Glutamatergic neuron (in vitro differentiated cells): ENCODE results near the gene WDR76. TPM values are rescaled to one million over a fixed set of nuclear protein-coding genes. Genes with fewer than 3 reads are reported as not detected.

ENCODE experiments used
- DNase-seq: peaks from one replicate; pipeline ENCODE4 v3.0.0; 2022
- H3K27ac Mint-ChIP-seq: one replicate; pipeline ENCODE4 v1.8.0; 2020; ENCODE audit warnings: mild to moderate bottlenecking, mixed read lengths, inconsistent platforms; ENCODE audit not compliant: unreplicated experiment
- H3K27me3 Mint-ChIP-seq: one replicate; pipeline ENCODE4 v1.8.0; 2020; ENCODE audit warnings: mild to moderate bottlenecking, moderate library complexity, mixed read lengths, inconsistent platforms; ENCODE audit not compliant: unreplicated experiment
- H3K36me3 Mint-ChIP-seq: one replicate; pipeline ENCODE4 v1.8.0; 2020; ENCODE audit warnings: mild to moderate bottlenecking, mixed read lengths, inconsistent platforms; ENCODE audit not compliant: unreplicated experiment
- H3K4me1 Mint-ChIP-seq: one replicate; pipeline ENCODE4 v1.8.0; 2020; ENCODE audit warnings: mild to moderate bottlenecking, low read depth, mixed read lengths, inconsistent platforms; ENCODE audit not compliant: unreplicated experiment
- H3K4me3 Mint-ChIP-seq: one replicate; pipeline ENCODE4 v1.8.0; 2020; ENCODE audit warnings: mild to moderate bottlenecking, mixed read lengths, inconsistent platforms; ENCODE audit not compliant: unreplicated experiment
- H3K9me3 Mint-ChIP-seq: one replicate; pipeline ENCODE4 v1.8.0; 2020; ENCODE audit warnings: mild to moderate bottlenecking, moderate library complexity, mixed read lengths, inconsistent platforms; ENCODE audit not compliant: unreplicated experiment
- CTCF ChIP-seq: fragments of 200-600 bp; sonication (generic); IDR thresholded peaks from one replicate; pipeline ENCODE4 v1.5.0; 2021; ENCODE audit not compliant: partially characterized antibody, unreplicated experiment
- total RNA-seq: library from RNA; stranded (reverse); fragmentation: NEBNext Ultra II Directional; extraction: Animal tissue kit (Norgen Biotek cat#: 25700); gene quantifications from one replicate; pipeline ENCODE4 v1.2.1, GENCODE V29; 2021; ENCODE audit not compliant: unreplicated experiment

WDR76 gene
- total RNA-seq, 1 donor from 2014 or later = 4.7 TPM

- H3K27me3 Mint-ChIP-seq = peaks cover 3% of the 10 kb centered on the region
- peaks cover 14% of the 10 kb centered on the region for H3K36me3 Mint-ChIP-seq
- no peak overlapping the region for H3K4me3 Mint-ChIP-seq
- peaks cover 11% of the 10 kb centered on the region for H3K4me1 Mint-ChIP-seq
- peaks cover 2% of the 10 kb centered on the region for H3K9me3 Mint-ChIP-seq
- TF ChIP-seq CTCF = no peak
- no peak overlapping the region for H3K27ac Mint-ChIP-seq
- no peak for DNase-seq
Observed at GRCh38 chr15:43905755-43906154, 79.0 kb downstream of the WDR76 start.

GRCh38 chr15:43908516-43909050 lies 81.8 kb downstream of the WDR76 start:
- H3K27ac Mint-ChIP-seq = no peak overlapping the region
- no peak for TF ChIP-seq CTCF
- no peak for DNase-seq
- peaks cover 2% of the 10 kb centered on the region for H3K9me3 Mint-ChIP-seq
- H3K4me3 Mint-ChIP-seq = no peak overlapping the region
- H3K27me3 Mint-ChIP-seq = peaks cover 3% of the 10 kb centered on the region
- H3K36me3 Mint-ChIP-seq = peaks cover 9% of the 10 kb centered on the region
- peaks cover 11% of the 10 kb centered on the region for H3K4me1 Mint-ChIP-seq

GRCh38 chr15:43911235-43911781 lies 84.5 kb downstream of the WDR76 start:
- no peak for DNase-seq
- no peak for TF ChIP-seq CTCF
- Mint-ChIP-seq H3K9me3 (peaks cover 2% of the 10 kb centered on the region), H3K4me1 (peaks cover 11% of the 10 kb centered on the region), H3K27ac (no peak overlapping the region), H3K36me3 (peaks cover 9% of the 10 kb centered on the region), H3K4me3 (no peak overlapping the region), H3K27me3 (no peaks in the 10 kb centered on the region)

GRCh38 chr15:43912208-43912607 lies 85.4 kb downstream of the WDR76 start:
- H3K4me3 Mint-ChIP-seq = no peak overlapping the region

More at GRCh38 chr15:43912208-43912607, 85.4 kb downstream of the WDR76 start:
- no peak for TF ChIP-seq CTCF
- Mint-ChIP-seq H3K27ac (no peak overlapping the region), H3K36me3 (peaks cover 9% of the 10 kb centered on the region), H3K9me3 (peaks cover 2% of the 10 kb centered on the region), H3K4me1 (peaks cover 14% of the 10 kb centered on the region), H3K27me3 (no peaks in the 10 kb centered on the region)
- DNase-seq = no peak
